Gastrocnemius medialis (tissue), 4 donors: ENCODE results near the gene EPS8.

Source experiments
- POLR2A ChIP-seq, 2 donors: fragments of 450-650 bp; IDR thresholded peaks; one replicate each; pipeline ENCODE4 v1.6.1; 2017; ENCODE audit warnings: antibody characterized with exemption in 2 of 2, mild to moderate bottlenecking in 2 of 2, moderate library complexity in 2 of 2
- TF ChIP-seq, protein P1 (sequence below), 5 experiments: fragments of 450-650 bp in 3 of 5; fragments of 200-600 bp in 2 of 5; sonication (generic) in 2 of 5; IDR thresholded peaks in 4 of 5; conservative IDR thresholded peaks in 1 of 5; 1 replicate in 4 of 5; 2 replicates in 1 of 5; pipeline ENCODE4 v1.5.1; 2016 to 2019; ENCODE audit warnings: antibody characterized with exemption in 5 of 5, mild to moderate bottlenecking in 3 of 5, moderate library complexity in 3 of 5

DNA sequence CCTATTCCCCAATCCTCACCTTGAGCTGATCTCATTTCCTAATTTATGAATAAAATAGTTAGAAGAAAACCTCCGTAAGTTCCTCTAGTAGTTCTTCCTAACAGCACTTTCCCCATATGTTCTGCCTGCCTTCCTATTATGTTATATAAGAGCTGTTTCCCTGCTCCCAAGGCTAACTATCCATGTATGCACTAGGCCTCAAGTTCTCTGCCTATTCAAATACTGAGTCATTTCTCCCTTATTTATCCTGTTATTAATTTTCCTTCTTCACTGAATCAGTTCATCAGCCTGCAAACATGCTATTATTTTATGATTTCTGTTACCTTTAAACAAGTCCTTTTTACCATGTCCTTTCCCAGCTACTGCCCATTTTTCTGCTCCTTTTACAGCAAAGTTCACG lies 164.1 kb downstream of the EPS8 start:
- TF ChIP-seq, protein P1, sequence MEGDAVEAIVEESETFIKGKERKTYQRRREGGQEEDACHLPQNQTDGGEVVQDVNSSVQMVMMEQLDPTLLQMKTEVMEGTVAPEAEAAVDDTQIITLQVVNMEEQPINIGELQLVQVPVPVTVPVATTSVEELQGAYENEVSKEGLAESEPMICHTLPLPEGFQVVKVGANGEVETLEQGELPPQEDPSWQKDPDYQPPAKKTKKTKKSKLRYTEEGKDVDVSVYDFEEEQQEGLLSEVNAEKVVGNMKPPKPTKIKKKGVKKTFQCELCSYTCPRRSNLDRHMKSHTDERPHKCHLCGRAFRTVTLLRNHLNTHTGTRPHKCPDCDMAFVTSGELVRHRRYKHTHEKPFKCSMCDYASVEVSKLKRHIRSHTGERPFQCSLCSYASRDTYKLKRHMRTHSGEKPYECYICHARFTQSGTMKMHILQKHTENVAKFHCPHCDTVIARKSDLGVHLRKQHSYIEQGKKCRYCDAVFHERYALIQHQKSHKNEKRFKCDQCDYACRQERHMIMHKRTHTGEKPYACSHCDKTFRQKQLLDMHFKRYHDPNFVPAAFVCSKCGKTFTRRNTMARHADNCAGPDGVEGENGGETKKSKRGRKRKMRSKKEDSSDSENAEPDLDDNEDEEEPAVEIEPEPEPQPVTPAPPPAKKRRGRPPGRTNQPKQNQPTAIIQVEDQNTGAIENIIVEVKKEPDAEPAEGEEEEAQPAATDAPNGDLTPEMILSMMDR (IDR thresholded peaks at IDR 0.05 in 4 of 5, conservative IDR thresholded peaks at IDR 0.05 in 1 of 5), result no peak
- no peak for TF ChIP-seq POLR2A (IDR thresholded peaks at IDR 0.05)
